ENCODE results near the gene ENDOG. TPM values are rescaled to one million over a fixed set of nuclear protein-coding genes. Genes with fewer than 3 reads are reported as not detected.

Gene ENDOG
- total RNA-seq, 1 experiment from 2014 or later, result 16.7 TPM

GRCh38 chr9:128829477-128830251 is 11.4 kb downstream of the ENDOG start, which contains the start of gene SPOUT1:
TSS of gene SPOUT1 (minus strand) at chr9:128829794. CDS start at chr9:128829780, 14 bp downstream.
- Histone ChIP-seq H3T11ph (ENCODE audit: low read length) (no peak within 1 kb of the TSS), H3K4ac (ENCODE audit: low read depth, low read length) (no peak within 1 kb of the TSS), H2AFZ (ENCODE audit: low read length) (no peak within 1 kb of the TSS), H3K4me2 (ENCODE audit: insufficient read depth, insufficient read length, low read length) (peak within 1 kb of the TSS; percentile 91), H3K27ac (ENCODE audit: insufficient read length, low read depth, low read length) (no peak within 1 kb of the TSS), H4K5ac (ENCODE audit: insufficient read length, low read depth, low read length) (no peak within 1 kb of the TSS), H2BK120ac (ENCODE audit: low read depth, low read length, poor library complexity, severe bottlenecking) (no peak within 1 kb of the TSS), H2BK12ac (ENCODE audit: insufficient read length, low read depth, low read length) (no peak within 1 kb of the TSS), H3K18ac (ENCODE audit: insufficient read length, low read depth, low read length) (peak within 1 kb of the TSS; percentile 23), H4K20me1 (ENCODE audit: control insufficient read depth, insufficient read depth, insufficient read length) (no peaks in the 10 kb centered on the region), H3K56ac (ENCODE audit: insufficient read length, low read depth, low read length) (no peak within 1 kb of the TSS), H3K9ac (ENCODE audit: extremely low read depth, insufficient read length, low read length) (peak within 1 kb of the TSS; percentile 79), H4K91ac (ENCODE audit: insufficient read length, low read depth, low read length) (no peak within 1 kb of the TSS), H2BK5ac (ENCODE audit: insufficient read length, low read length) (no peak within 1 kb of the TSS), H2BK20ac (ENCODE audit: low read depth, low read length, poor library complexity, severe bottlenecking) (no peak within 1 kb of the TSS), H3K79me2 (ENCODE audit: insufficient read depth, low read length) (peaks cover 3% of the 10 kb centered on the region; the same call in 1 of the 2 replicates), H3K9me3 (ENCODE audit: control insufficient read depth, low read depth, low read length) (no peaks in the 10 kb centered on the region), H2BK15ac (ENCODE audit: low read depth, low read length) (no peak within 1 kb of the TSS), H3K23me2 (ENCODE audit: insufficient read length, low read depth, low read length, poor library complexity, severe bottlenecking) (peaks cover 8% of the 10 kb centered on the region), H3K79me1 (ENCODE audit: insufficient read depth, low read depth, low read length, poor library complexity, severe bottlenecking) (peaks cover 8% of the 10 kb centered on the region), H3K23ac (ENCODE audit: insufficient read length, low read depth, low read length) (no peak within 1 kb of the TSS), H3K14ac (ENCODE audit: insufficient read depth, low read length) (peak within 1 kb of the TSS; percentile 70; the same call in 1 of the 2 replicates), H3K27me3 (ENCODE audit: insufficient read depth, low read length) (no peaks in the 10 kb centered on the region), H3K4me1 (ENCODE audit: insufficient read depth, low read length) (no peaks in the 10 kb centered on the region), H2AK5ac (ENCODE audit: insufficient read length, low read length) (no peak within 1 kb of the TSS), H4K8ac (replicated peaks; ENCODE audit: insufficient read length, low read depth, low read length) (no peak within 1 kb of the TSS)
- no CpG with 5 or more reads among the region's 56 CpGs for WGBS (ENCODE audit: extremely low coverage, insufficient read length, low lambda C conversion rate)
- DNase-seq, result peak; percentile 96
- Mint-ChIP-seq H3K4me1 (peaks cover 6 to 10% of the 10 kb centered on the region in 2 experiments), H3K36me3 (ENCODE audit: insufficient read depth in 1 of 3, low read depth in 3 of 3) (peaks cover 36 to 58% (median 53%) of the 10 kb centered on the region in 3 experiments; a peak in 6 of 7 replicates), H3K9me3 (no peaks in the 10 kb centered on the region; a peak in 1 of 5 replicates), H3K27me3 (ENCODE audit: low read depth) (no peaks in the 10 kb centered on the region), H3K4me3 (peak within 1 kb of the TSS; percentile 90 to 93), H3K27ac (peak within 1 kb of the TSS; percentile 43 to 96 (median 89); a peak in 5 of 7 replicates)
- TF ChIP-seq CTCF (conservative IDR thresholded peaks at IDR 0.05), result no peak

Measured in H9 (cell line).